ENCODE measurements around the gene TXNIP.

DNA sequence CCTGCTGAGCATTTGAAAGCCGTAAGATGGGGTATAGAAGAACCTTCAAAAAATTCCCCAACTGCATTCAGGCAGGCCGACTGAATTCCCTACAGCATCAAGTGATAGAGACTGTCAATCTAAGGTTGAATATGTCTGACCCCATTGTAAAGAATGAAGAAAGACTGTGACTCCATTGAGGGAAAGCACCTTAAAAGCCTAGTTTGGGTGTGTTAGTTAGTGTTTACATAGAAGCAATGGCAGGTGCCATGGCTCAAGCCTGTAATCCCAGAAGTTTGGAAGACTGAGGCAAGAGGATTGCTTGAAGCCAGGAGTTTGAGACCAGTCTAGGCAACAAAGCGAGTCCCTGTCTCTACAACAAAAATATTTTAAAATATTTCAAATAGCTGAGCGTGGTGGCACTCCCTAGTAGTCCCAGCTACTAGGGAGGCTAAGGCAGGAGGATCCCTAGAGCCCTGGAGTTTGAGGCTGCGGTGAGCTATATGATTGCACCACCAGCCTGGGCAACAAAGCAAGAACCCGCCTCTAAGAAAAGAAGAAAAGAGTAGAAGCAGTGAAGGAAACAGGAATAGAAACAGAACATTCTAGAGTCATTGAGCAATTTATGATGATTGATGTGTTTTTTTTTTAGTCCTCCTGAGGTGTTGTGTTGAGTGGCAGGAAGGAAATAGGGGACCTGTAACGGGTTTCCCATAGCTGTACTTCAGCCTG is 16.5 kb downstream of the TXNIP start:
- TF ChIP-seq, protein P1, sequence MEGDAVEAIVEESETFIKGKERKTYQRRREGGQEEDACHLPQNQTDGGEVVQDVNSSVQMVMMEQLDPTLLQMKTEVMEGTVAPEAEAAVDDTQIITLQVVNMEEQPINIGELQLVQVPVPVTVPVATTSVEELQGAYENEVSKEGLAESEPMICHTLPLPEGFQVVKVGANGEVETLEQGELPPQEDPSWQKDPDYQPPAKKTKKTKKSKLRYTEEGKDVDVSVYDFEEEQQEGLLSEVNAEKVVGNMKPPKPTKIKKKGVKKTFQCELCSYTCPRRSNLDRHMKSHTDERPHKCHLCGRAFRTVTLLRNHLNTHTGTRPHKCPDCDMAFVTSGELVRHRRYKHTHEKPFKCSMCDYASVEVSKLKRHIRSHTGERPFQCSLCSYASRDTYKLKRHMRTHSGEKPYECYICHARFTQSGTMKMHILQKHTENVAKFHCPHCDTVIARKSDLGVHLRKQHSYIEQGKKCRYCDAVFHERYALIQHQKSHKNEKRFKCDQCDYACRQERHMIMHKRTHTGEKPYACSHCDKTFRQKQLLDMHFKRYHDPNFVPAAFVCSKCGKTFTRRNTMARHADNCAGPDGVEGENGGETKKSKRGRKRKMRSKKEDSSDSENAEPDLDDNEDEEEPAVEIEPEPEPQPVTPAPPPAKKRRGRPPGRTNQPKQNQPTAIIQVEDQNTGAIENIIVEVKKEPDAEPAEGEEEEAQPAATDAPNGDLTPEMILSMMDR (IDR thresholded peaks at IDR 0.05 in 2 of 3, conservative IDR thresholded peaks at IDR 0.05 in 1 of 3; ENCODE audit: borderline replicate concordance in 1 of 3, insufficient read depth in 1 of 3, low read depth in 2 of 3, low read length in 2 of 3) = no peak
- TF ChIP-seq EZH2 (IDR thresholded peaks at IDR 0.05) (no peak), POLR2A (IDR thresholded peaks at IDR 0.05; ENCODE audit: borderline replicate concordance, extremely low read depth, insufficient read depth, insufficient read length) (no peak), JUND (IDR thresholded peaks at IDR 0.05) (no peak), POLR2AphosphoS5 (IDR thresholded peaks at IDR 0.05; ENCODE audit: low read depth, low read length) (no peak), RAD21 (IDR thresholded peaks at IDR 0.05; ENCODE audit: low read depth) (no peak), CEBPB (IDR thresholded peaks at IDR 0.05; ENCODE audit: low read depth) (0 out of 2 replicates have a peak, but pooled peaks have one; percentile 37), SP1 (IDR thresholded peaks at IDR 0.05; ENCODE audit: low read depth) (no peak)
- TF ChIP-seq, protein P2, sequence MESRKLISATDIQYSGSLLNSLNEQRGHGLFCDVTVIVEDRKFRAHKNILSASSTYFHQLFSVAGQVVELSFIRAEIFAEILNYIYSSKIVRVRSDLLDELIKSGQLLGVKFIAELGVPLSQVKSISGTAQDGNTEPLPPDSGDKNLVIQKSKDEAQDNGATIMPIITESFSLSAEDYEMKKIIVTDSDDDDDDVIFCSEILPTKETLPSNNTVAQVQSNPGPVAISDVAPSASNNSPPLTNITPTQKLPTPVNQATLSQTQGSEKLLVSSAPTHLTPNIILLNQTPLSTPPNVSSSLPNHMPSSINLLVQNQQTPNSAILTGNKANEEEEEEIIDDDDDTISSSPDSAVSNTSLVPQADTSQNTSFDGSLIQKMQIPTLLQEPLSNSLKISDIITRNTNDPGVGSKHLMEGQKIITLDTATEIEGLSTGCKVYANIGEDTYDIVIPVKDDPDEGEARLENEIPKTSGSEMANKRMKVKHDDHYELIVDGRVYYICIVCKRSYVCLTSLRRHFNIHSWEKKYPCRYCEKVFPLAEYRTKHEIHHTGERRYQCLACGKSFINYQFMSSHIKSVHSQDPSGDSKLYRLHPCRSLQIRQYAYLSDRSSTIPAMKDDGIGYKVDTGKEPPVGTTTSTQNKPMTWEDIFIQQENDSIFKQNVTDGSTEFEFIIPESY (IDR thresholded peaks at IDR 0.05; ENCODE audit: extremely low read depth, insufficient replicate concordance, low read length) = no peak
- TF ChIP-seq, protein P3, sequence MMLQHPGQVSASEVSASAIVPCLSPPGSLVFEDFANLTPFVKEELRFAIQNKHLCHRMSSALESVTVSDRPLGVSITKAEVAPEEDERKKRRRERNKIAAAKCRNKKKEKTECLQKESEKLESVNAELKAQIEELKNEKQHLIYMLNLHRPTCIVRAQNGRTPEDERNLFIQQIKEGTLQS (IDR thresholded peaks at IDR 0.05) = no peak
- TF ChIP-seq, protein P4, sequence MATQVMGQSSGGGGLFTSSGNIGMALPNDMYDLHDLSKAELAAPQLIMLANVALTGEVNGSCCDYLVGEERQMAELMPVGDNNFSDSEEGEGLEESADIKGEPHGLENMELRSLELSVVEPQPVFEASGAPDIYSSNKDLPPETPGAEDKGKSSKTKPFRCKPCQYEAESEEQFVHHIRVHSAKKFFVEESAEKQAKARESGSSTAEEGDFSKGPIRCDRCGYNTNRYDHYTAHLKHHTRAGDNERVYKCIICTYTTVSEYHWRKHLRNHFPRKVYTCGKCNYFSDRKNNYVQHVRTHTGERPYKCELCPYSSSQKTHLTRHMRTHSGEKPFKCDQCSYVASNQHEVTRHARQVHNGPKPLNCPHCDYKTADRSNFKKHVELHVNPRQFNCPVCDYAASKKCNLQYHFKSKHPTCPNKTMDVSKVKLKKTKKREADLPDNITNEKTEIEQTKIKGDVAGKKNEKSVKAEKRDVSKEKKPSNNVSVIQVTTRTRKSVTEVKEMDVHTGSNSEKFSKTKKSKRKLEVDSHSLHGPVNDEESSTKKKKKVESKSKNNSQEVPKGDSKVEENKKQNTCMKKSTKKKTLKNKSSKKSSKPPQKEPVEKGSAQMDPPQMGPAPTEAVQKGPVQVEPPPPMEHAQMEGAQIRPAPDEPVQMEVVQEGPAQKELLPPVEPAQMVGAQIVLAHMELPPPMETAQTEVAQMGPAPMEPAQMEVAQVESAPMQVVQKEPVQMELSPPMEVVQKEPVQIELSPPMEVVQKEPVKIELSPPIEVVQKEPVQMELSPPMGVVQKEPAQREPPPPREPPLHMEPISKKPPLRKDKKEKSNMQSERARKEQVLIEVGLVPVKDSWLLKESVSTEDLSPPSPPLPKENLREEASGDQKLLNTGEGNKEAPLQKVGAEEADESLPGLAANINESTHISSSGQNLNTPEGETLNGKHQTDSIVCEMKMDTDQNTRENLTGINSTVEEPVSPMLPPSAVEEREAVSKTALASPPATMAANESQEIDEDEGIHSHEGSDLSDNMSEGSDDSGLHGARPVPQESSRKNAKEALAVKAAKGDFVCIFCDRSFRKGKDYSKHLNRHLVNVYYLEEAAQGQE (IDR thresholded peaks at IDR 0.05; ENCODE audit: low read depth) = no peak
